SK-N-SH treated with all-trans-retinoic acid at 6 μM for 48 hours (cell line): ENCODE data around the gene DDX23.

Source experiments
- ATAC-seq: fragments of 200-7000 bp; cut with Tn5 transposase; 3 replicates; pipeline ENCODE4 v1.9.1; 2020; ENCODE audit warnings: mild to moderate bottlenecking, moderate library complexity
- ARNTL ChIP-seq: fragments of 450-650 bp; formaldehyde crosslinking; IDR thresholded peaks from 2 replicates; pipeline ENCODE4 v1.5.0; 2020; ENCODE audit warnings: low read depth, mild to moderate bottlenecking, moderate library complexity, borderline replicate concordance
- BACH2 ChIP-seq: fragments of 250-450 bp; sonication (Bioruptor Pico); IDR thresholded peaks from 2 replicates; pipeline ENCODE4 v1.9.0; 2021; ENCODE audit warnings: mild to moderate bottlenecking, borderline replicate concordance
- ESRRG ChIP-seq: fragments of 250-450 bp; sonication (Bioruptor Pico); IDR thresholded peaks from 2 replicates; pipeline ENCODE4 v1.6.1; 2021; ENCODE audit warnings: mild to moderate bottlenecking
- GLIS3 ChIP-seq: fragments of 250-450 bp; sonication (Bioruptor Pico); IDR thresholded peaks from 2 replicates; pipeline ENCODE4 v1.5.0; 2020; ENCODE audit warnings: mild to moderate bottlenecking, moderate library complexity
- ISL1 ChIP-seq: fragments of 250-450 bp; sonication (Bioruptor Pico); IDR thresholded peaks from 2 replicates; pipeline ENCODE4 v2.1.2; 2022; ENCODE audit warnings: mild to moderate bottlenecking, moderate library complexity
- OSR1 ChIP-seq: fragments of 250-450 bp; sonication (Bioruptor Pico); IDR thresholded peaks from 2 replicates; pipeline ENCODE4 v1.8.0; 2022; ENCODE audit warnings: moderate library complexity, mild to moderate bottlenecking, inconsistent platforms
- PPARA ChIP-seq: fragments of 250-450 bp; sonication (Bioruptor Pico); IDR thresholded peaks from 2 replicates; pipeline ENCODE4 v1.5.0; 2020; ENCODE audit warnings: mild to moderate bottlenecking, borderline replicate concordance
- SNAI2 ChIP-seq: fragments of 250-450 bp; sonication (Bioruptor Pico); IDR thresholded peaks from 2 replicates; pipeline ENCODE4 v1.5.0; 2020; ENCODE audit warnings: mild to moderate bottlenecking, moderate library complexity
- TCF4 ChIP-seq: fragments of 250-450 bp; sonication (Bioruptor Pico); IDR thresholded peaks from 2 replicates; pipeline ENCODE4 v1.8.0; 2021; ENCODE audit warnings: mild to moderate bottlenecking, moderate library complexity, borderline replicate concordance
- TOX ChIP-seq: fragments of 250-450 bp; sonication (Bioruptor Pico); IDR thresholded peaks from 2 replicates; pipeline ENCODE4 v1.8.0; 2021; ENCODE audit warnings: mild to moderate bottlenecking, moderate library complexity, borderline replicate concordance
- ZC3H10 ChIP-seq: fragments of 250-450 bp; sonication (Bioruptor Pico); IDR thresholded peaks from 2 replicates; pipeline ENCODE4 v1.5.1; 2021; ENCODE audit warnings: mild to moderate bottlenecking, moderate library complexity
- ZFP3 ChIP-seq: fragments of 250-450 bp; sonication (Bioruptor Pico); IDR thresholded peaks from 2 replicates; pipeline ENCODE4 v1.5.0; 2020; ENCODE audit warnings: mild to moderate bottlenecking, moderate library complexity
- ZFP30 ChIP-seq: fragments of 450-650 bp; formaldehyde crosslinking; IDR thresholded peaks from 2 replicates; pipeline ENCODE4 v1.5.0; 2022; ENCODE audit warnings: mild to moderate bottlenecking, moderate library complexity
- ZNF565 ChIP-seq: fragments of 450-650 bp; formaldehyde crosslinking; conservative IDR thresholded peaks from 2 replicates; pipeline ENCODE4 v1.5.0; 2020; ENCODE audit warnings: low read depth, mild to moderate bottlenecking, moderate library complexity
- ZNF70 ChIP-seq: fragments of 450-650 bp; formaldehyde crosslinking; IDR thresholded peaks from 2 replicates; pipeline ENCODE4 v1.5.0; 2020; ENCODE audit warnings: mild to moderate bottlenecking, moderate library complexity
- TF ChIP-seq, protein P1 (sequence below): fragments of 250-450 bp; sonication (Bioruptor Pico); IDR thresholded peaks from 2 replicates; pipeline ENCODE4 v1.5.0; 2020; ENCODE audit warnings: mild to moderate bottlenecking, moderate library complexity
- TF ChIP-seq, protein P2 (sequence below): fragments of 250-450 bp; sonication (Bioruptor Pico); IDR thresholded peaks from 2 replicates; pipeline ENCODE4 v1.8.0; 2020; ENCODE audit warnings: mild to moderate bottlenecking, moderate library complexity, borderline replicate concordance
- TF ChIP-seq, protein P3 (sequence below): fragments of 250-450 bp; sonication (Bioruptor Pico); IDR thresholded peaks from 2 replicates; pipeline ENCODE4 v1.5.1; 2020; ENCODE audit warnings: low read depth, mild to moderate bottlenecking, moderate library complexity
- TF ChIP-seq, protein P4 (sequence below): fragments of 250-450 bp; sonication (Bioruptor Pico); IDR thresholded peaks from 2 replicates; pipeline ENCODE4 v1.5.1; 2021; ENCODE audit warnings: mild to moderate bottlenecking, moderate library complexity
- TF ChIP-seq, protein P5 (sequence below): fragments of 250-450 bp; sonication (Bioruptor Pico); IDR thresholded peaks from 2 replicates; pipeline ENCODE4 v1.8.0; 2021; ENCODE audit warnings: low read depth, mild to moderate bottlenecking, moderate library complexity, borderline replicate concordance

DDX23 gene

DNA sequence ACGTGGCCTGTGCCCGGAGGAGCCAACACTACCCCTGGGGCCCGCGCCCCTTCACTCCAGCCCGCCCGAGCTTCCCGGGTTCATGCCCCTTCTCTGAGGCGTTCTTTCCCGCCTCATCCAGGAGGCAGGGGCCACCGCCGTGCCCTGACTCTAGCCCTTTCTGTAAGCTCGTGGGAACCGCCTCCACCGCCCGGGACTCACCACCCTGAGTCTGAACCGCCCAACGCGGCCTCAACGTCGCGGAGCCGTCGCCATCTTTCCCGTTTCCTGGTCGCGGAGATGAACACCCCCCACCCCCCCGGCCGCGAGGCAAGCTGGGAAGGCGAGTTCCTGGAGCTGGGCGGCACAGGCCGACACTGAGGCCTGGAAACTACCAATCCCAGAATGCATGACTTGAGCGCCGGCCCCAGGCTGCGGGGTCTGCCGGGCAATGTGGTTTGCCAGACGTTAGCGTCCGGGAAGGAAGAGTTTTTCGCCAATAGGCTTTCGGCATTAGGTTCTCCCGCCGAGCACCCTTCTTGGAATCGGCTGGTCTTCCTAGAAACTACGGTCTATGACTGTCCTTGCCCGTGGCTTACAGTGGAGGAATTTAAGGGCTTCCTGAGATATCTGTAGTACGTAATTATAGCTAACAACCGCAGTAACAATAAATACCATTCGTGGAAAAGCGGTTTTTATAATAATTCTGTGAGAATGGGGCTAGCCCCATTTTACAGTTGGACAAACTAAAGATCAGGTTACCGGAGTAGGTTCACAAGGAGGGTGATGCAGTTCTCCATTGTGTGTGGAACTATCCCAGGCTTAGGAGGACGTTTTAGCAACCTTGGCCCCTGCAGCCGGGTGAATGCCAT lies at the start of gene DDX23:
TSS of gene DDX23 (minus strand) at position 281 of the 851 bp plus-strand sequence. CDS start 6,381 bp downstream, outside the sequence.
- TF ChIP-seq TCF4 (CRISPR knock-in tag): peak; percentile 17; the same call in 1 of the 2 replicates
- TF ChIP-seq ZC3H10 (CRISPR knock-in tag): no peak
- TF ChIP-seq ESRRG (CRISPR knock-in tag): no peak
- TF ChIP-seq SNAI2: no peak
- TF ChIP-seq PPARA (CRISPR knock-in tag): no peak
- peak; percentile 77 for TF ChIP-seq ZFP3 (CRISPR knock-in tag)
- no peak for TF ChIP-seq ISL1 (CRISPR knock-in tag)
- no peak for TF ChIP-seq OSR1
- TF ChIP-seq, protein P1, sequence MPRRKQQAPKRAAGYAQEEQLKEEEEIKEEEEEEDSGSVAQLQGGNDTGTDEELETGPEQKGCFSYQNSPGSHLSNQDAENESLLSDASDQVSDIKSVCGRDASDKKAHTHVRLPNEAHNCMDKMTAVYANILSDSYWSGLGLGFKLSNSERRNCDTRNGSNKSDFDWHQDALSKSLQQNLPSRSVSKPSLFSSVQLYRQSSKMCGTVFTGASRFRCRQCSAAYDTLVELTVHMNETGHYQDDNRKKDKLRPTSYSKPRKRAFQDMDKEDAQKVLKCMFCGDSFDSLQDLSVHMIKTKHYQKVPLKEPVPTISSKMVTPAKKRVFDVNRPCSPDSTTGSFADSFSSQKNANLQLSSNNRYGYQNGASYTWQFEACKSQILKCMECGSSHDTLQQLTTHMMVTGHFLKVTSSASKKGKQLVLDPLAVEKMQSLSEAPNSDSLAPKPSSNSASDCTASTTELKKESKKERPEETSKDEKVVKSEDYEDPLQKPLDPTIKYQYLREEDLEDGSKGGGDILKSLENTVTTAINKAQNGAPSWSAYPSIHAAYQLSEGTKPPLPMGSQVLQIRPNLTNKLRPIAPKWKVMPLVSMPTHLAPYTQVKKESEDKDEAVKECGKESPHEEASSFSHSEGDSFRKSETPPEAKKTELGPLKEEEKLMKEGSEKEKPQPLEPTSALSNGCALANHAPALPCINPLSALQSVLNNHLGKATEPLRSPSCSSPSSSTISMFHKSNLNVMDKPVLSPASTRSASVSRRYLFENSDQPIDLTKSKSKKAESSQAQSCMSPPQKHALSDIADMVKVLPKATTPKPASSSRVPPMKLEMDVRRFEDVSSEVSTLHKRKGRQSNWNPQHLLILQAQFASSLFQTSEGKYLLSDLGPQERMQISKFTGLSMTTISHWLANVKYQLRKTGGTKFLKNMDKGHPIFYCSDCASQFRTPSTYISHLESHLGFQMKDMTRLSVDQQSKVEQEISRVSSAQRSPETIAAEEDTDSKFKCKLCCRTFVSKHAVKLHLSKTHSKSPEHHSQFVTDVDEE (CRISPR knock-in tag): peak; percentile 97
- no peak for TF ChIP-seq BACH2
- TF ChIP-seq TOX (CRISPR knock-in tag): no peak
- TF ChIP-seq, protein P2, sequence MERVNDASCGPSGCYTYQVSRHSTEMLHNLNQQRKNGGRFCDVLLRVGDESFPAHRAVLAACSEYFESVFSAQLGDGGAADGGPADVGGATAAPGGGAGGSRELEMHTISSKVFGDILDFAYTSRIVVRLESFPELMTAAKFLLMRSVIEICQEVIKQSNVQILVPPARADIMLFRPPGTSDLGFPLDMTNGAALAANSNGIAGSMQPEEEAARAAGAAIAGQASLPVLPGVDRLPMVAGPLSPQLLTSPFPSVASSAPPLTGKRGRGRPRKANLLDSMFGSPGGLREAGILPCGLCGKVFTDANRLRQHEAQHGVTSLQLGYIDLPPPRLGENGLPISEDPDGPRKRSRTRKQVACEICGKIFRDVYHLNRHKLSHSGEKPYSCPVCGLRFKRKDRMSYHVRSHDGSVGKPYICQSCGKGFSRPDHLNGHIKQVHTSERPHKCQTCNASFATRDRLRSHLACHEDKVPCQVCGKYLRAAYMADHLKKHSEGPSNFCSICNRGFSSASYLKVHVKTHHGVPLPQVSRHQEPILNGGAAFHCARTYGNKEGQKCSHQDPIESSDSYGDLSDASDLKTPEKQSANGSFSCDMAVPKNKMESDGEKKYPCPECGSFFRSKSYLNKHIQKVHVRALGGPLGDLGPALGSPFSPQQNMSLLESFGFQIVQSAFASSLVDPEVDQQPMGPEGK: peak; percentile 88; the same call in 1 of the 2 replicates
- 0 out of 2 replicates have a peak, but pooled peaks have one; percentile 36 for TF ChIP-seq ZNF565

DNA sequence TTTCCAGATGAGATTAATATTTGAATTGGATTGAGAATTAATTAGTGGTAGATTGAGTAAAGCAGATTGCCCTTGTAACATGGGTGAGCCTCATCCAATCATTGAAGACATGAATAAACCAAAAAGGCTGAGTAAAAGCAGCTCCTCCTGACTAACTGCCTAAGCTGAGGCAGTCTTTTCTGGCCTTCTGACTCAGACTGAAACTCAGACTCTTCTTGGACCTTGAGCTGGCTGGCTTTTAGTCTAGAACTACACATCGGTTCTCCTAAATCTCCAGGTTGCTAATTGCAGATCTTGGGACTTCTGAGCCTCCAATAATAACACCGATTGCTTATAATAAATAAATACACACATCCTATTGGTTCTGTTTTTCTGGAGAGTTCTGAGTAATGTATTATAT lies 49.3 kb upstream of the DDX23 start:
- no peak for TF ChIP-seq ESRRG (CRISPR knock-in tag)
- no peak for ATAC-seq

More for the DNA sequence above, at the start of gene DDX23:
- ATAC-seq: peak; percentile 99

DNA sequence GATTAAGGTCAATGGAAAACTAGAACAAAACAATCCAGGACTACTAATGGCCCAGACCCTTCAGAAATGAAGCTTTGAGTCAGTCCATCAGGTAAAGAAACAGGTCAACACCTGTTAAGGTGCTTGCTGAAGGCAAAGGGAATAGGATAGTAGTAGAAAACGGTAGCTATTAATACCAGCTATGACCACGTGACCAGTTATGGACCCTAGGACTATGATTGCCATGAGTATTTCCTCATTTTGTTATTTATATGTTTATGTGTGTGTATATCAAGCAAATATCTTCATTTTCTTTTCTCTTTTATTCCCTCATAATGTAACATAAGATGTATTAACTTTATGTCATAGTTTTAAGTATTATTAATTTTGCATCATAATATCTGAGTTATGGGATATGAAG lies 47.7 kb upstream of the DDX23 start:
- TF ChIP-seq ZNF70 (CRISPR knock-in tag) (no peak), ISL1 (CRISPR knock-in tag) (no peak), ZNF565 (no peak), ESRRG (CRISPR knock-in tag) (no peak), ZFP3 (CRISPR knock-in tag) (no peak), BACH2 (no peak), ZC3H10 (CRISPR knock-in tag) (no peak), ZFP30 (CRISPR knock-in tag) (no peak), PPARA (CRISPR knock-in tag) (no peak), OSR1 (no peak), TOX (CRISPR knock-in tag) (no peak), ARNTL (CRISPR knock-in tag) (no peak), GLIS3 (CRISPR knock-in tag) (no peak)
- TF ChIP-seq, protein P3, sequence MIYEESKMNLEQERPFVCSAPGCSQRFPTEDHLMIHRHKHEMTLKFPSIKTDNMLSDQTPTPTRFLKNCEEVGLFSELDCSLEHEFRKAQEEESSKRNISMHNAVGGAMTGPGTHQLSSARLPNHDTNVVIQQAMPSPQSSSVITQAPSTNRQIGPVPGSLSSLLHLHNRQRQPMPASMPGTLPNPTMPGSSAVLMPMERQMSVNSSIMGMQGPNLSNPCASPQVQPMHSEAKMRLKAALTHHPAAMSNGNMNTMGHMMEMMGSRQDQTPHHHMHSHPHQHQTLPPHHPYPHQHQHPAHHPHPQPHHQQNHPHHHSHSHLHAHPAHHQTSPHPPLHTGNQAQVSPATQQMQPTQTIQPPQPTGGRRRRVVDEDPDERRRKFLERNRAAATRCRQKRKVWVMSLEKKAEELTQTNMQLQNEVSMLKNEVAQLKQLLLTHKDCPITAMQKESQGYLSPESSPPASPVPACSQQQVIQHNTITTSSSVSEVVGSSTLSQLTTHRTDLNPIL (CRISPR knock-in tag): no peak
- TF ChIP-seq, protein P1 (CRISPR knock-in tag): no peak
- TF ChIP-seq, protein P2: no peak
- TF ChIP-seq, protein P4, sequence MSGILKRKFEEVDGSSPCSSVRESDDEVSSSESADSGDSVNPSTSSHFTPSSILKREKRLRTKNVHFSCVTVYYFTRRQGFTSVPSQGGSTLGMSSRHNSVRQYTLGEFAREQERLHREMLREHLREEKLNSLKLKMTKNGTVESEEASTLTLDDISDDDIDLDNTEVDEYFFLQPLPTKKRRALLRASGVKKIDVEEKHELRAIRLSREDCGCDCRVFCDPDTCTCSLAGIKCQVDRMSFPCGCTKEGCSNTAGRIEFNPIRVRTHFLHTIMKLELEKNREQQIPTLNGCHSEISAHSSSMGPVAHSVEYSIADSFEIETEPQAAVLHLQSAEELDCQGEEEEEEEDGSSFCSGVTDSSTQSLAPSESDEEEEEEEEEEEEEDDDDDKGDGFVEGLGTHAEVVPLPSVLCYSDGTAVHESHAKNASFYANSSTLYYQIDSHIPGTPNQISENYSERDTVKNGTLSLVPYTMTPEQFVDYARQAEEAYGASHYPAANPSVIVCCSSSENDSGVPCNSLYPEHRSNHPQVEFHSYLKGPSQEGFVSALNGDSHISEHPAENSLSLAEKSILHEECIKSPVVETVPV (CRISPR knock-in tag): no peak
- TF ChIP-seq, protein P5, sequence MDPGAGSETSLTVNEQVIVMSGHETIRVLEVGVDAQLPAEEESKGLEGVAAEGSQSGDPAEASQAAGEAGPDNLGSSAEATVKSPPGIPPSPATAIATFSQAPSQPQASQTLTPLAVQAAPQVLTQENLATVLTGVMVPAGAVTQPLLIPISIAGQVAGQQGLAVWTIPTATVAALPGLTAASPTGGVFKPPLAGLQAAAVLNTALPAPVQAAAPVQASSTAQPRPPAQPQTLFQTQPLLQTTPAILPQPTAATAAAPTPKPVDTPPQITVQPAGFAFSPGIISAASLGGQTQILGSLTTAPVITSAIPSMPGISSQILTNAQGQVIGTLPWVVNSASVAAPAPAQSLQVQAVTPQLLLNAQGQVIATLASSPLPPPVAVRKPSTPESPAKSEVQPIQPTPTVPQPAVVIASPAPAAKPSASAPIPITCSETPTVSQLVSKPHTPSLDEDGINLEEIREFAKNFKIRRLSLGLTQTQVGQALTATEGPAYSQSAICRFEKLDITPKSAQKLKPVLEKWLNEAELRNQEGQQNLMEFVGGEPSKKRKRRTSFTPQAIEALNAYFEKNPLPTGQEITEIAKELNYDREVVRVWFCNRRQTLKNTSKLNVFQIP (CRISPR knock-in tag): no peak
- no peak for ATAC-seq
